IMR-90 (cell line): ENCODE data around the gene PCED1B.

Source experiments
- CEBPB ChIP-seq: IDR thresholded peaks from 2 replicates; pipeline ENCODE4 v1.6.1; 2012; ENCODE audit warnings: low read depth, low read length, improper control_type of control experiment
- MAFK ChIP-seq: IDR thresholded peaks from 2 replicates; pipeline ENCODE4 v1.6.1; 2012; ENCODE audit warnings: low read depth, low read length, improper control_type of control experiment
- MXI1 ChIP-seq: IDR thresholded peaks from 2 replicates; pipeline ENCODE4 v1.6.1; 2012; ENCODE audit warnings: low read depth, mild to moderate bottlenecking, low read length, moderate library complexity, borderline replicate concordance
- RAD21 ChIP-seq: IDR thresholded peaks from 2 replicates; pipeline ENCODE4 v1.6.1; 2012; ENCODE audit warnings: low read length, improper control_type of control experiment
- TF ChIP-seq, protein P1 (sequence below): conservative IDR thresholded peaks from 2 replicates; pipeline ENCODE4 v1.5.1; 2012; ENCODE audit warnings: mild to moderate bottlenecking, low read depth, low read length, improper control_type of control experiment
- TF ChIP-seq, protein P2 (sequence below): fragments of 150-350 bp; IDR thresholded peaks from 2 replicates; pipeline ENCODE4 v1.6.1; 2017; ENCODE audit warnings: mild to moderate bottlenecking, antibody characterized with exemption, low read length, low read depth

DNA sequence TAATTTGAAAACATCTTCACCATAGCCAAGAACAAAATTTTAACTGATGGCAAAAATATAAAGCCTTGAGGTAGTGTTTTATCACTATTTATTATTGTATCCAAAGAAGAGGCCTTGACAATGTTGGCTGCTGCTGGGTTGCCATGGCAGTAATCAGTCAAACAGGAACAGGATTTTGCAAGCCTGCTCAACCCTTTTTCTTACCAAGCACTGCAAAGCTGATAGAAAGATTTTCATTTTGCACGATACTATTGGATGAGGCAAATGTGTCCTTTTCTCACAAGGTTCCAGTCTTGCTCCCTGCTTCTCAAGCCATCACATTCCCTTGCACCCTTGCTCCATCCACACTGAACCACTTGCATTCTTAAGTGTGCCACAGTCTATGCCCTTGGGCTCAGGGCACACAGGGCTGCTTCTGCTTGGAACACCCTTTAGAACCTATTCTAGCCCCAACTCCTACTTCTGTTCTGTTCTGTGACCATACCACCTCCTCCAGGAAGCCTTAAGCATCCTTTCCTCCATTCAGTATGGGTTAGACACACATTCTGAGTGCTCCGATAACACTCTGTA is 76.8 kb downstream of the PCED1B start:
- TF ChIP-seq, protein P1, sequence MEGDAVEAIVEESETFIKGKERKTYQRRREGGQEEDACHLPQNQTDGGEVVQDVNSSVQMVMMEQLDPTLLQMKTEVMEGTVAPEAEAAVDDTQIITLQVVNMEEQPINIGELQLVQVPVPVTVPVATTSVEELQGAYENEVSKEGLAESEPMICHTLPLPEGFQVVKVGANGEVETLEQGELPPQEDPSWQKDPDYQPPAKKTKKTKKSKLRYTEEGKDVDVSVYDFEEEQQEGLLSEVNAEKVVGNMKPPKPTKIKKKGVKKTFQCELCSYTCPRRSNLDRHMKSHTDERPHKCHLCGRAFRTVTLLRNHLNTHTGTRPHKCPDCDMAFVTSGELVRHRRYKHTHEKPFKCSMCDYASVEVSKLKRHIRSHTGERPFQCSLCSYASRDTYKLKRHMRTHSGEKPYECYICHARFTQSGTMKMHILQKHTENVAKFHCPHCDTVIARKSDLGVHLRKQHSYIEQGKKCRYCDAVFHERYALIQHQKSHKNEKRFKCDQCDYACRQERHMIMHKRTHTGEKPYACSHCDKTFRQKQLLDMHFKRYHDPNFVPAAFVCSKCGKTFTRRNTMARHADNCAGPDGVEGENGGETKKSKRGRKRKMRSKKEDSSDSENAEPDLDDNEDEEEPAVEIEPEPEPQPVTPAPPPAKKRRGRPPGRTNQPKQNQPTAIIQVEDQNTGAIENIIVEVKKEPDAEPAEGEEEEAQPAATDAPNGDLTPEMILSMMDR = no peak
- TF ChIP-seq MXI1 = no peak
- TF ChIP-seq, protein P2, sequence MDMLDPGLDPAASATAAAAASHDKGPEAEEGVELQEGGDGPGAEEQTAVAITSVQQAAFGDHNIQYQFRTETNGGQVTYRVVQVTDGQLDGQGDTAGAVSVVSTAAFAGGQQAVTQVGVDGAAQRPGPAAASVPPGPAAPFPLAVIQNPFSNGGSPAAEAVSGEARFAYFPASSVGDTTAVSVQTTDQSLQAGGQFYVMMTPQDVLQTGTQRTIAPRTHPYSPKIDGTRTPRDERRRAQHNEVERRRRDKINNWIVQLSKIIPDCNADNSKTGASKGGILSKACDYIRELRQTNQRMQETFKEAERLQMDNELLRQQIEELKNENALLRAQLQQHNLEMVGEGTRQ = no peak
- no peak for TF ChIP-seq MAFK
- TF ChIP-seq CEBPB = peak; percentile 74
- TF ChIP-seq RAD21 = no peak
